SK-MEL-5 (cell line): Measurements from ENCODE around the gene FLYWCH1. TPM values are rescaled to one million over a fixed set of nuclear protein-coding genes. Genes with fewer than 3 reads are reported as not detected.
"Not testable (repeated sequence)": the region's sequence is repeated elsewhere in the genome, so short reads cannot be mapped to it uniquely, and the experiment has no call there.

Experiments
- DNase-seq: peaks from one replicate; pipeline ENCODE4 v3.0.0-alpha.2; 2016; ENCODE audit warnings: low read depth, low spot score
- in situ Hi-C: cut with HindIII; loops from 2 replicates; pipeline ENCODE4 v1.10.0; 2016; ENCODE audit warnings: low sequenced_read_pairs, high pct_unique_total_duplicates, low pct_unique_long_range_greater_than_20kb
- total RNA-seq: library from RNA; depleted of rRNA; stranded (reverse); fragments of >200 nt; shearing (Covaris generic); gene quantifications from 2 replicates; pipeline ENCODE4 v1.2.3, GENCODE V29; 2014

FLYWCH1 gene
- total RNA-seq, 1 experiment from 2014 or later = 25.8 TPM

- in situ Hi-C loops = no loop called here
- DNase-seq = no peak
Observed at GRCh38 chr16:2896480-2897010, 15.2 kb upstream of the FLYWCH1 start.

GRCh38 chr16:2897110-2897509, 14.6 kb upstream of the FLYWCH1 start:
- DNase-seq = no peak
- in situ Hi-C loops = no loop called here

- in situ Hi-C loops = no loop called here
Observed at GRCh38 chr16:2898831-2899563, 12.7 kb upstream of the FLYWCH1 start.

GRCh38 chr16:2899564-2900072, 12.1 kb upstream of the FLYWCH1 start:
- in situ Hi-C loops = no loop called here
- DNase-seq = no peak

More at GRCh38 chr16:2898831-2899563, 12.7 kb upstream of the FLYWCH1 start:
- DNase-seq = no peak

- in situ Hi-C loops = no loop called here
- no peak for DNase-seq
Observed at GRCh38 chr16:2900526-2901075, 11.1 kb upstream of the FLYWCH1 start.

GRCh38 chr16:2902337-2903130, 9.2 kb upstream of the FLYWCH1 start:
- in situ Hi-C loops = no loop called here
- DNase-seq = no peak

- in situ Hi-C loops = no loop called here
Observed at GRCh38 chr16:2904100-2904921, 7.4 kb upstream of the FLYWCH1 start.

GRCh38 chr16:2904922-2905240, 6.8 kb upstream of the FLYWCH1 start:
- no peak for DNase-seq
- in situ Hi-C loops = no loop called here

More at GRCh38 chr16:2904100-2904921, 7.4 kb upstream of the FLYWCH1 start:
- peak; percentile 82 for DNase-seq

GRCh38 chr16:2905241-2905987, 6.3 kb upstream of the FLYWCH1 start:
- DNase-seq = peak; percentile 99
- in situ Hi-C loops = no loop called here

GRCh38 chr16:2905988-2906387, 5.7 kb upstream of the FLYWCH1 start:
- in situ Hi-C loops = no loop called here
- DNase-seq = no peak

GRCh38 chr16:2907084-2907753, 4.5 kb upstream of the FLYWCH1 start:
- DNase-seq = peak; percentile 51
- in situ Hi-C loops = not testable (repeated sequence)

GRCh38 chr16:2910441-2910969, 1.2 kb upstream of the FLYWCH1 start:
- in situ Hi-C loops = no loop called here
- no peak for DNase-seq

GRCh38 chr16:2912330-2913199, 834 bp downstream of the FLYWCH1 start:
- peak; percentile 52 for DNase-seq
- in situ Hi-C loops = no loop called here

GRCh38 chr16:2913603-2914002, 1.9 kb downstream of the FLYWCH1 start:
- in situ Hi-C loops = no loop called here
- no peak for DNase-seq

GRCh38 chr16:2914233-2914632, 2.5 kb downstream of the FLYWCH1 start:
- DNase-seq = no peak
- in situ Hi-C loops = no loop called here
